HEK293 (cell line): Measurements from ENCODE around the gene STX5.

Source experiments
- CTCF ChIA-PET: fragments of 350-600 bp; formaldehyde crosslinking; extraction: SDS; loops from one replicate; lab custom pipeline; 2021; ENCODE audit warnings: antibody characterized with exemption; lab: Yijun Ruan, JAX
- POLR2A ChIA-PET: fragments of 300-600 bp; formaldehyde crosslinking; extraction: SDS; loops from one replicate; lab custom pipeline; 2020; ENCODE audit warnings: antibody characterized with exemption, inconsistent platforms; lab: Yijun Ruan, JAX
- H3K27ac ChIP-seq: fragments of 200-500 bp; sonication (Bioruptor generic); 2 replicates; pipeline ENCODE4 v1.5.1; 2014; ENCODE audit warnings: low read depth, low read length, control low read depth, inconsistent platforms; ENCODE audit errors: extremely low read depth
- H3K36me3 ChIP-seq, 2 experiments: fragments of 200-500 bp in 1 of 2; sonication (Bioruptor generic) in 1 of 2; 1 replicate in 1 of 2; 2 replicates in 1 of 2; pipeline ENCODE4 v1.5.1; 2014 to 2017; ENCODE audit warnings: inconsistent platforms in 2 of 2, low read length in 2 of 2; ENCODE audit not compliant: control insufficient read depth in 2 of 2, insufficient read depth in 1 of 2
- H3K4me1 ChIP-seq: fragments of 200-500 bp; sonication (Bioruptor generic); 2 replicates; pipeline ENCODE4 v1.5.1; 2014; ENCODE audit warnings: mild to moderate bottlenecking, low read length, inconsistent platforms; ENCODE audit not compliant: control insufficient read depth, insufficient read depth
- H3K4me3 ChIP-seq: 2 replicates; pipeline ENCODE4 v1.5.1; 2011; ENCODE audit warnings: low read depth, mild to moderate bottlenecking, control low read depth, low read length, moderate library complexity
- H3K9me3 ChIP-seq: fragments of 200-500 bp; sonication (Bioruptor generic); 2 replicates; pipeline ENCODE4 v1.5.1; 2014; ENCODE audit warnings: low read depth, low read length, inconsistent platforms; ENCODE audit not compliant: control insufficient read depth, insufficient read depth
- BCL11B ChIP-seq: fragments of 450-650 bp; formaldehyde crosslinking; IDR thresholded peaks from 2 replicates; pipeline ENCODE4 v1.5.1; 2016; ENCODE audit warnings: low read depth, missing biosample characterization, missing genetic modification characterization
- GLI4 ChIP-seq: fragments of 450-650 bp; formaldehyde crosslinking; IDR thresholded peaks from 2 replicates; pipeline ENCODE4 v1.5.1; 2016; ENCODE audit warnings: missing biosample characterization, missing genetic modification characterization
- MYNN ChIP-seq: fragments of 450-650 bp; formaldehyde crosslinking; IDR thresholded peaks from 2 replicates; pipeline ENCODE4 v1.5.1; 2016; ENCODE audit warnings: missing biosample characterization, missing genetic modification characterization, borderline replicate concordance
- ZBTB48 ChIP-seq: fragments of 450-650 bp; formaldehyde crosslinking; IDR thresholded peaks from 2 replicates; pipeline ENCODE4 v1.5.1; 2016; ENCODE audit warnings: missing biosample characterization, missing genetic modification characterization
- ZNF10 ChIP-seq: fragments of 450-650 bp; formaldehyde crosslinking; IDR thresholded peaks from 2 replicates; pipeline ENCODE4 v1.5.1; 2017; ENCODE audit warnings: missing biosample characterization, missing genetic modification characterization
- ZNF16 ChIP-seq: fragments of 450-650 bp; formaldehyde crosslinking; IDR thresholded peaks from 2 replicates; pipeline ENCODE4 v1.5.1; 2016; ENCODE audit warnings: low read depth, missing biosample characterization, missing genetic modification characterization
- ZNF169 ChIP-seq: fragments of 450-650 bp; formaldehyde crosslinking; IDR thresholded peaks from 2 replicates; pipeline ENCODE4 v1.5.1; 2016; ENCODE audit warnings: missing biosample characterization, missing genetic modification characterization
- ZNF239 ChIP-seq: fragments of 450-650 bp; formaldehyde crosslinking; IDR thresholded peaks from 2 replicates; pipeline ENCODE4 v1.5.1; 2016; ENCODE audit warnings: missing biosample characterization, missing genetic modification characterization
- ZNF266 ChIP-seq: fragments of 450-650 bp; formaldehyde crosslinking; IDR thresholded peaks from 2 replicates; pipeline ENCODE4 v1.5.1; 2016; ENCODE audit warnings: missing biosample characterization, missing genetic modification characterization, low read depth
- ZNF571 ChIP-seq: fragments of 450-650 bp; formaldehyde crosslinking; IDR thresholded peaks from 2 replicates; pipeline ENCODE4 v1.5.0; 2017; ENCODE audit warnings: missing biosample characterization, missing genetic modification characterization
- ZNF600 ChIP-seq: fragments of 450-650 bp; formaldehyde crosslinking; IDR thresholded peaks from 2 replicates; pipeline ENCODE4 v1.5.1; 2016; ENCODE audit warnings: missing biosample characterization, missing genetic modification characterization
- ZNF701 ChIP-seq: fragments of 450-650 bp; formaldehyde crosslinking; IDR thresholded peaks from 2 replicates; pipeline ENCODE4 v1.5.1; 2016; ENCODE audit warnings: missing biosample characterization, missing genetic modification characterization
- ZNF785 ChIP-seq: fragments of 450-650 bp; formaldehyde crosslinking; IDR thresholded peaks from 2 replicates; pipeline ENCODE4 v1.5.1; 2016; ENCODE audit warnings: missing biosample characterization, missing genetic modification characterization
- ZXDB ChIP-seq: fragments of 450-650 bp; formaldehyde crosslinking; IDR thresholded peaks from 2 replicates; pipeline ENCODE4 v1.5.1; 2016; ENCODE audit warnings: missing biosample characterization, missing genetic modification characterization
- TF ChIP-seq, protein P1 (sequence below): fragments of 450-650 bp; formaldehyde crosslinking; optimal IDR thresholded peaks from 2 replicates; pipeline ENCODE3; 2016; ENCODE audit warnings: missing biosample characterization, mild to moderate bottlenecking, missing genetic modification characterization
- TF ChIP-seq, protein P2 (sequence below): fragments of 450-650 bp; formaldehyde crosslinking; IDR thresholded peaks from 2 replicates; pipeline ENCODE4 v1.5.1; 2017; ENCODE audit warnings: missing biosample characterization, missing genetic modification characterization
- TF ChIP-seq, protein P3 (sequence below): fragments of 450-650 bp; formaldehyde crosslinking; IDR thresholded peaks from 2 replicates; pipeline ENCODE4 v1.5.1; 2016; ENCODE audit warnings: missing biosample characterization, missing genetic modification characterization
- TF ChIP-seq, protein P4 (sequence below): fragments of 450-650 bp; formaldehyde crosslinking; conservative IDR thresholded peaks from 2 replicates; pipeline ENCODE4 v1.5.1; 2016; ENCODE audit warnings: low read depth, missing biosample characterization, missing genetic modification characterization
- TF ChIP-seq, protein P5 (sequence below): IDR thresholded peaks from 2 replicates; pipeline ENCODE4 v1.6.1; 2011; ENCODE audit warnings: mild to moderate bottlenecking, low read depth, low read length, borderline replicate concordance
- TF ChIP-seq, protein P6 (sequence below): fragments of 450-650 bp; formaldehyde crosslinking; IDR thresholded peaks from 2 replicates; pipeline ENCODE4 v1.5.1; 2016; ENCODE audit warnings: missing biosample characterization, missing genetic modification characterization, borderline replicate concordance

Gene STX5

DNA sequence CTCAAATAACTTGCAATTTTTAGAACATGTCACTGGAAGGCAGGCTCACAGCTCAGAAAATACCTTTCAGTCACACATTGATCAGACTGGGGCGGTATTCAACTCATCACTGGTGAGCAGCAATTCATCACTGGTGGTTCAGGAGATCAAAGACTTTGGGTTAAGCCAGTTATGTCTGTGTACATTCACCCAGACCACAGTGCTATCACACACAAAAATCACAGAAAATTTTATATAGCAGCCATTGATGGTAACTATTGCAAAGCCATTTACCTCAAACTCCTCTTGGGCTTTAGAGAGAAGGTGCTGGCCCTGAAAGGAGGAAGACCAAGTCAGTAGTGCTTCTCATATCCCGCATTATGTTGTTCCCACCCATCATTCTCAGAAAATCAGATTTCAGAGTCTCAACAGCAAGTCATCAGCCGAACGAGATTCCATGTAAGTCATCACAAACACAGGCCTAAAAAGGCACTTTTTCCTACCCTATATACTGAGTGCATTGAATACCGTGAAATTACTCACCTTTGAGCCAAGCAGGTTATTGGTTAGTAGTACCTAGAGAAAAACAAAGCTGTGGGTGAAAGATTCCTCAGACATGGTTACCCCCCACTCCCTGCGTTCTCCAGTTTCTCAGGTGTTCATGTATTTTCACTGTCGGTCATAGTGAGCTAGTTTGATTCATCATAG lies 21.6 kb upstream of the STX5 start:
- POLR2A ChIA-PET = interaction anchor here (0.5 to 5.5 kb wide), 18 partner anchors 10 to 188 kb away, joined by 3 to 182 read pairs (median 4); partner anchors contain the start of genes C11orf98, CSKMT, NXF1 and SLC3A2
- CTCF ChIA-PET = interaction anchor here (0.9 to 3.9 kb wide), 3 partner anchors 31 to 67 kb away, joined by 3 to 24 read pairs (median 4); partner anchors contain the start of gene TMEM179B
- TF ChIP-seq, protein P1, sequence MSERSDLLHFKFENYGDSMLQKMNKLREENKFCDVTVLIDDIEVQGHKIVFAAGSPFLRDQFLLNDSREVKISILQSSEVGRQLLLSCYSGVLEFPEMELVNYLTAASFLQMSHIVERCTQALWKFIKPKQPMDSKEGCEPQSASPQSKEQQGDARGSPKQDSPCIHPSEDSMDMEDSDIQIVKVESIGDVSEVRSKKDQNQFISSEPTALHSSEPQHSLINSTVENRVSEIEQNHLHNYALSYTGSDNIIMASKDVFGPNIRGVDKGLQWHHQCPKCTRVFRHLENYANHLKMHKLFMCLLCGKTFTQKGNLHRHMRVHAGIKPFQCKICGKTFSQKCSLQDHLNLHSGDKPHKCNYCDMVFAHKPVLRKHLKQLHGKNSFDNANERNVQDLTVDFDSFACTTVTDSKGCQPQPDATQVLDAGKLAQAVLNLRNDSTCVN (tag by site-specific recombination) = no peak
- TF ChIP-seq ZNF600 (tag by site-specific recombination) (no peak), ZNF239 (no peak), ZNF701 (tag by site-specific recombination) (no peak), ZNF571 (tag by site-specific recombination) (no peak), ZNF169 (tag by site-specific recombination) (no peak), ZNF266 (tag by site-specific recombination) (no peak), ZXDB (no peak), ZNF785 (tag by site-specific recombination) (no peak), ZBTB48 (tag by site-specific recombination) (no peak), ZNF10 (no peak), MYNN (tag by site-specific recombination) (no peak), ZNF16 (tag by site-specific recombination) (no peak), BCL11B (no peak), GLI4 (tag by site-specific recombination) (no peak)
- TF ChIP-seq, protein P2, sequence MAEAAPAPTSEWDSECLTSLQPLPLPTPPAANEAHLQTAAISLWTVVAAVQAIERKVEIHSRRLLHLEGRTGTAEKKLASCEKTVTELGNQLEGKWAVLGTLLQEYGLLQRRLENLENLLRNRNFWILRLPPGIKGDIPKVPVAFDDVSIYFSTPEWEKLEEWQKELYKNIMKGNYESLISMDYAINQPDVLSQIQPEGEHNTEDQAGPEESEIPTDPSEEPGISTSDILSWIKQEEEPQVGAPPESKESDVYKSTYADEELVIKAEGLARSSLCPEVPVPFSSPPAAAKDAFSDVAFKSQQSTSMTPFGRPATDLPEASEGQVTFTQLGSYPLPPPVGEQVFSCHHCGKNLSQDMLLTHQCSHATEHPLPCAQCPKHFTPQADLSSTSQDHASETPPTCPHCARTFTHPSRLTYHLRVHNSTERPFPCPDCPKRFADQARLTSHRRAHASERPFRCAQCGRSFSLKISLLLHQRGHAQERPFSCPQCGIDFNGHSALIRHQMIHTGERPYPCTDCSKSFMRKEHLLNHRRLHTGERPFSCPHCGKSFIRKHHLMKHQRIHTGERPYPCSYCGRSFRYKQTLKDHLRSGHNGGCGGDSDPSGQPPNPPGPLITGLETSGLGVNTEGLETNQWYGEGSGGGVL (tag by site-specific recombination) = no peak
- TF ChIP-seq, protein P3, sequence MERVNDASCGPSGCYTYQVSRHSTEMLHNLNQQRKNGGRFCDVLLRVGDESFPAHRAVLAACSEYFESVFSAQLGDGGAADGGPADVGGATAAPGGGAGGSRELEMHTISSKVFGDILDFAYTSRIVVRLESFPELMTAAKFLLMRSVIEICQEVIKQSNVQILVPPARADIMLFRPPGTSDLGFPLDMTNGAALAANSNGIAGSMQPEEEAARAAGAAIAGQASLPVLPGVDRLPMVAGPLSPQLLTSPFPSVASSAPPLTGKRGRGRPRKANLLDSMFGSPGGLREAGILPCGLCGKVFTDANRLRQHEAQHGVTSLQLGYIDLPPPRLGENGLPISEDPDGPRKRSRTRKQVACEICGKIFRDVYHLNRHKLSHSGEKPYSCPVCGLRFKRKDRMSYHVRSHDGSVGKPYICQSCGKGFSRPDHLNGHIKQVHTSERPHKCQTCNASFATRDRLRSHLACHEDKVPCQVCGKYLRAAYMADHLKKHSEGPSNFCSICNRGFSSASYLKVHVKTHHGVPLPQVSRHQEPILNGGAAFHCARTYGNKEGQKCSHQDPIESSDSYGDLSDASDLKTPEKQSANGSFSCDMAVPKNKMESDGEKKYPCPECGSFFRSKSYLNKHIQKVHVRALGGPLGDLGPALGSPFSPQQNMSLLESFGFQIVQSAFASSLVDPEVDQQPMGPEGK = no peak
- TF ChIP-seq, protein P4, sequence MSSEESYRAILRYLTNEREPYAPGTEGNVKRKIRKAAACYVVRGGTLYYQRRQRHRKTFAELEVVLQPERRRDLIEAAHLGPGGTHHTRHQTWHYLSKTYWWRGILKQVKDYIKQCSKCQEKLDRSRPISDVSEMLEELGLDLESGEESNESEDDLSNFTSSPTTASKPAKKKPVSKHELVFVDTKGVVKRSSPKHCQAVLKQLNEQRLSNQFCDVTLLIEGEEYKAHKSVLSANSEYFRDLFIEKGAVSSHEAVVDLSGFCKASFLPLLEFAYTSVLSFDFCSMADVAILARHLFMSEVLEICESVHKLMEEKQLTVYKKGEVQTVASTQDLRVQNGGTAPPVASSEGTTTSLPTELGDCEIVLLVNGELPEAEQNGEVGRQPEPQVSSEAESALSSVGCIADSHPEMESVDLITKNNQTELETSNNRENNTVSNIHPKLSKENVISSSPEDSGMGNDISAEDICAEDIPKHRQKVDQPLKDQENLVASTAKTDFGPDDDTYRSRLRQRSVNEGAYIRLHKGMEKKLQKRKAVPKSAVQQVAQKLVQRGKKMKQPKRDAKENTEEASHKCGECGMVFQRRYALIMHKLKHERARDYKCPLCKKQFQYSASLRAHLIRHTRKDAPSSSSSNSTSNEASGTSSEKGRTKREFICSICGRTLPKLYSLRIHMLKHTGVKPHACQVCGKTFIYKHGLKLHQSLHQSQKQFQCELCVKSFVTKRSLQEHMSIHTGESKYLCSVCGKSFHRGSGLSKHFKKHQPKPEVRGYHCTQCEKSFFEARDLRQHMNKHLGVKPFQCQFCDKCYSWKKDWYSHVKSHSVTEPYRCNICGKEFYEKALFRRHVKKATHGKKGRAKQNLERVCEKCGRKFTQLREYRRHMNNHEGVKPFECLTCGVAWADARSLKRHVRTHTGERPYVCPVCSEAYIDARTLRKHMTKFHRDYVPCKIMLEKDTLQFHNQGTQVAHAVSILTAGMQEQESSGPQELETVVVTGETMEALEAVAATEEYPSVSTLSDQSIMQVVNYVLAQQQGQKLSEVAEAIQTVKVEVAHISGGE (tag by site-specific recombination) = no peak
- TF ChIP-seq, protein P5, sequence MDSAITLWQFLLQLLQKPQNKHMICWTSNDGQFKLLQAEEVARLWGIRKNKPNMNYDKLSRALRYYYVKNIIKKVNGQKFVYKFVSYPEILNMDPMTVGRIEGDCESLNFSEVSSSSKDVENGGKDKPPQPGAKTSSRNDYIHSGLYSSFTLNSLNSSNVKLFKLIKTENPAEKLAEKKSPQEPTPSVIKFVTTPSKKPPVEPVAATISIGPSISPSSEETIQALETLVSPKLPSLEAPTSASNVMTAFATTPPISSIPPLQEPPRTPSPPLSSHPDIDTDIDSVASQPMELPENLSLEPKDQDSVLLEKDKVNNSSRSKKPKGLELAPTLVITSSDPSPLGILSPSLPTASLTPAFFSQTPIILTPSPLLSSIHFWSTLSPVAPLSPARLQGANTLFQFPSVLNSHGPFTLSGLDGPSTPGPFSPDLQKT = no peak
- TF ChIP-seq, protein P6, sequence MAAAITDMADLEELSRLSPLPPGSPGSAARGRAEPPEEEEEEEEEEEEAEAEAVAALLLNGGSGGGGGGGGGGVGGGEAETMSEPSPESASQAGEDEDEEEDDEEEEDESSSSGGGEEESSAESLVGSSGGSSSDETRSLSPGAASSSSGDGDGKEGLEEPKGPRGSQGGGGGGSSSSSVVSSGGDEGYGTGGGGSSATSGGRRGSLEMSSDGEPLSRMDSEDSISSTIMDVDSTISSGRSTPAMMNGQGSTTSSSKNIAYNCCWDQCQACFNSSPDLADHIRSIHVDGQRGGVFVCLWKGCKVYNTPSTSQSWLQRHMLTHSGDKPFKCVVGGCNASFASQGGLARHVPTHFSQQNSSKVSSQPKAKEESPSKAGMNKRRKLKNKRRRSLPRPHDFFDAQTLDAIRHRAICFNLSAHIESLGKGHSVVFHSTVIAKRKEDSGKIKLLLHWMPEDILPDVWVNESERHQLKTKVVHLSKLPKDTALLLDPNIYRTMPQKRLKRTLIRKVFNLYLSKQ (tag by site-specific recombination) = no peak
- peaks cover 3 to 42% of the 10 kb centered on the region in 2 experiments; a peak in 1 of 3 replicates for H3K36me3 ChIP-seq
- H3K4me1 ChIP-seq = no peaks in the 10 kb centered on the region
- no peaks in the 10 kb centered on the region for H3K9me3 ChIP-seq
- H3K4me3 ChIP-seq = peak overlapping the region; percentile 88
- peak overlapping the region; percentile 4; the same call in 1 of the 2 replicates for H3K27ac ChIP-seq
